ENCODE data around the gene CEACAM1.
"Not testable (repeated sequence)": the region's sequence is repeated elsewhere in the genome, so short reads cannot be mapped to it uniquely, and the experiment has no call there.

CEACAM1 gene

DNA sequence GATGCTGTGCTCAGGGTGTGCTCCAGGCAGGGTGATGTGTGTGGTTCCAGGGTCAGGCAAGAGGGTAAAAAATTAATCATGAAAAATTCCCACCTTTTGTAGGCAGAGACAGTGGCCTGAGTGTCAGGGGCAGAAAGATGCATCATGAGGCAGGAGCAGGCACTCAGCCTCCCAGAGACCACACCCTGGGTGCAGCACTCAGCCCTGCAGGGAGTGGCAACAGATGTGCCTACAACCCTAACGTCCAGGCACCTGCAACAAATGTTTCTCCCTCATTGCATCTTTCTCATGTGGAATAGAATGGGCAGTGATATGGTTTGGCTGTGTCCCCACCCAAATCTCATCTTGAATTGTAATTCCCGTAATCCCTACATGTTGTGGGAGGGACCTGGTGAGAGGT, 19.6 kb upstream of the CEACAM1 start:
- DNase-seq = no peak

DNA sequence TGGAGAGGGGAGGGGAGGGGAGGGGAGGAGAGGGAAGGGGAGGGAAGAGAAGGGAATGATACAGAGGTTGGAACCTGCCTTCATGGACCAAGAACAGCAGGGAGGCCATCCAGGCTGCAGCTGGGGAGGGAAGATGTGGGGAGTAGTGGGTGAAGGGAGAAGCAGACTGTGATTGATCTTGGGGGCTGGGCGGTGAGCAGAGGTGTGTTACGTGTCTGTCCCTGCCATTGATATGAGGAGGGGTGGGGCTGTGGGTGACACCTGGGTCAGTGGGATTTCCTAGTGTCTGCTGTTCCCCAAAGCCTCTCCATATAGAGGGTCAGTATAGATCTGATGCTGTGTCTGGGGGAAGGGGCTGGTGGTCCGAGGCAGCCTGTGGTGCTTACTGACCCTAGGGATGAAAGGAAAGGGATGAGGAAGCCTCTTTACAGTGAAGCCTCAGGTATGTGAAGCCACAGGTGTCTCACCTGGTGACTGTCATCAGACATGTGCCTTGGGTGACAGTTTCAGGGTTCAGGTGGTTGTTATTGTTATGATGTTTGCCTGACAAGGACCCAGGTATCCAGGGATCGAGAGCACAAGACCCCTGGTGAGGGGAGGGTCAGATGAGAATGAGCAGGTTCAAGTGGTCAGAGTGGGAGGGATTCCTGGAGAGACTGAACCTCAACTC, 18.7 kb upstream of the CEACAM1 start:
- no peak for DNase-seq

DNA sequence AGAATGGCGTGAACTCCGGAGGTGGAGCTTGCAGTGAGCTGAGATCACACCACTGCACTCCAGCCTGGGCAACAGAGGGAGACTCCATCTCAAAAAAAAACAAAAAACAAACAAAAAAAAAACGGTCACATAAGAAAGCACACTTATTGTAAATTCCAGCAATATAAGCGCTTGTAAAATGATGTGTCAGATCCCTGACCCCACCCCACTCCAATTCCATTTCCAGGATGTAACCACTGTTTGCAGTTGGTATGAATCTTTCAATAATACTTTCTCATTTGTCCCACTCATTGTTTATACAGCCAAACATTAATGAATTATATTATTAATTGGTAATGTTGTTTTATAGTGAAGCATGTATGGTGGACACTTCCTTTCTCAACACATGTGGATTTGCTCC, 15.9 kb upstream of the CEACAM1 start:
- no peak for DNase-seq

DNA sequence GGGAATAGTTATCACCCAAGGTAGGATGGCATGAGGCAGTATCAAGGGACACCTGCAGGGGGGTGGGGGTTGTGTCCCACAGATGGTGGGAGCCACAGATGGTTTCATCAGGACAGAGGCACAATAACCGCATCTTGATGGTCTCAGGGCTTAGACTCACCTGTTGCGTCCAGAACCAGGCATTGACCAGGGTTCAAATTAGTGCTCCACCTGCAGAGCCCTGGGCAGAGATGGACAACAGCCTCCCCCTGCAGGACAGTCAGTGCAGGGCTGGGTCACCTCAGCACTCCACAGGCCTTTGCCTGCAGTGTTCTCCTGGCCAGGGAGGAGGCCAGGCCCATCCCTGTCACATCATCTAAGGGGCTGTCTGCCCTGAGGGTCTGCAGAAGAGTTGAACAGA, 14.5 kb upstream of the CEACAM1 start:
- no peak for DNase-seq

DNA sequence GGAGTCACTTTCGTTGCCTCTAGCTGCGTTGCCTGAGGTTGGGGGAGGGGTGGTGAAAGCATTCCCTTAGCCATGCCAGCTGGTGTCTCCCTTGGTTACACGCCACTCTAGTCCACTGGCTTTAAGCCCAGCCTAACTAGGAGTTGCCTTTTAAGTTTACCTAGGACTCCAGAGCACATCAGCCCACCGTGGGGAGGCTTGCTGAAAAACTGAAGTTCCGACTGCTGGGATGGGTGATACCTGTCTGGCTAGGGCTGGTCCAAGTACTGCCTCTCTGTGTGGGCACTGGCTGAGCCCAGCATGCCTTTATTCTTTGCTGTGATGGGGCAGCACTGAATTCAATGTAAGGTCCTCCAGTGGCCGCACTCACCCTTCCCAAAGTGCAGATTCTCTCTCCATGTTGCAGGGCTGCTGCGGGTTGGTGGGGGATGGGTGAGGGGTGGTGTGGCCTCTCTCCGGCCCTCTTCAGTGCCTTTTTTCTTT, 11.8 kb upstream of the CEACAM1 start:
- DNase-seq = no peak

DNA sequence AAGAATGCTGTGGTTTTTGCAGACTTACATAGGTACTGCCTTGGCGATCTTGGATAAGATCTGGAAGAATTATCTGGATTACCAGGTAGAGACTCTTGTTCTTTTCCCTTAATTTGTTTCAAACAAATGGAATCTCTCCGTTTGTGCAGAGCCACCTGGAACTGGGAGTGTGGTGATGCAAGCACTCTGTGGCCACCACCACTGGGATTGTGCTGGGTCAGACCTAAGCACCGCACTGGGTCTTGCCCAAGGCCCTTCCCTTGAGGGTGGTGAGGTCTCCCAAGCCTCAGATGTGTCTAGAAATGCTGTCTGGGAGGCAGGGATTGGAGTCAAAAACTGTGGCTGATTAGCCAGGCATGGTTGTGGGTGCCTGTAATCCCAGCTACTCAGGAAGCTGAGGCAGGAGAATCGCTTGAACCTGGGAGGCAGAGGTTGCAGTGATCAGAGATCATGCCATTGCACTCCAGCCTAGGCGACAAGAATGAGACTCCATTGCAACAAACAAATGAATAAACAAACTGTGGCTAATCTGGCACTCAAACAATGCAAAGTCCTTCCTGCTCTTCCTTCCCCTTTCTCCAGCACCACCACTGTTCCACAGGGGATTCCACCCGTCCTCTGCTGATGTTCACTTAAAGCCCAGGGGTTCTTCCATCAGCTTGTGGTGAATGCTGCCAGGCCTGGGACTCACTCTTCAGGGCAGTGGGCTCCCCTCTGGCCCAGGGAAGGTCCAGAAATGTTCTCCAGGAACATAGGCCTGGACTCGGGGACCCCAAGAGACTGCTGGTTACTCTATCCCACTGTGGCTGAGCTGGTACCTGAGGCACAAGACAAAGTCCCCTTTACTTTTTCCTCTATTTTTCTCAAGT, 10.8 kb upstream of the CEACAM1 start:
- DNase-seq = no peak

DNA sequence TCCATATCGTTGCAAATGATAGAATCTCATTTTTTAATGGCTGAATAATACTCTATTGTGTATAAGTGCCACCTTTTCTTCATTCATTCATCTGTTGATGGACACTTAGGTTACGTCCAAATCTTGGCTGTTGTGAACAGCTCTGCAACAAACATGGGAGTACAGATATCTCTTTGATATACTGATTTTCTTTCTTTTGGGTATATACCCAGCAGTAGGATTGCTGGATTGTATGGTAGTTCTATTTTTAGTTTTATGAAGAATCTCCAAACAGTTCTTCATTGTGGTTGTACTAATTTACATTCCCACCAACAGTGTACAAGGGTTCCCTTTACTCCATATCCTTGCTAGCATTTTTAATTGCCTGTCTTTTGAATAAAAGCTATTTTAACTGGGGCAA, 7.0 kb upstream of the CEACAM1 start:
- DNase-seq = not testable (repeated sequence)

DNA sequence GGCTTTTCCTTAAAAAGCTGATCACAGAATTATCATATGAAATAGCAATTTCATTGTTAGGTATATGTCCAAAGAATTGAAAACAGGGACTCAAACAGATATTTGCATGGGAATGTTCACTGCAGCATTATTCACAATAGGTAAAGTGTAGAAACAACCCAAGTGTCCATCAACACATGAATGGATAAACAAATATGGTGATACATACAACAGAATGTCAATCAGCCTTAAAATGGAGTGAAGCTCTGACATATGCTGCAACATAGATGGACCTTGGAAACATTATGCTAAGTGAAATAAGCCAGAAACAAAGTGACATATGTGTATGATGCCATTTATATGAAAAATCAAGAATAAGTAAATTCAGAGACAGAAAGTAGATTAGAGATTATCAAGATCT, 6.1 kb upstream of the CEACAM1 start:
- DNase-seq = no peak

DNA sequence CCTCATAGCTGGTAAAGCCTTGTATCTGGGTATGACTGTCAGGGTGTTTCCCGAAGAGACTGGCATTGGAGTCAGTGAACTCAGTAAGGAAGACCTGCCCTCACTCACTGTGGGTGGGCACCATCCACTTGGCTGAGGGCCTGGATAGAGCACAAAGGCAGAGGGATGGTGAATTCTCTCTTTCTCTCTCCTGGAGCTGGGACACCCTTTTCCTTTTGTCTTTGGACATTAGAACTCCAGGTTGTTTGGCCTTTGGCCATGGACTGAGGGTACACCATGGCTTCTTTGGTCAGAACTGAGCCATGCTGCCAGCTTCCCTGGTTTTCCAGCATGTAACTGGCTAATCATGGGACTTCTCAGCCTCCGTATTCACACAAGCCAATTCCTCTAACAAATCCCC, 4.6 kb upstream of the CEACAM1 start:
- DNase-seq = no peak

DNA sequence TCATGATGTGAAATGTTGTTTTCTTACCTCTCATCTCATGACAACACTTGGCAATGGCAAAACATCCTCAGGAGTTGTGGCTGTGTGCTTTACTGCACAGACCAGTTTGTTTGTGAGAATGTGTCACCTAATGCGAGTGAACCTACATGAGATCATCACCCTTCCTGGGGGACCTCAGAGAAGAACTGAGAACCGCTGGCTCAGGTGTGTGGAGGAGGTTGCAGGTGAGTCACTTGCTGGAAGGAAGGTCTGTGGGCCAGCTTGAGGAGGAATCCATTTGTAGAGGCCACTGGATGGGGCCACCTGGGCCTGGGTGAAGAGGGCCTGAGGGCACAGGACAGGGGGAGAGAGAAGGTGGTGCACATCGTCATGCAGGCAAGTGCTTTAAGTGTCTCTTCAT, 3.0 kb upstream of the CEACAM1 start:
- DNase-seq = no peak

DNA sequence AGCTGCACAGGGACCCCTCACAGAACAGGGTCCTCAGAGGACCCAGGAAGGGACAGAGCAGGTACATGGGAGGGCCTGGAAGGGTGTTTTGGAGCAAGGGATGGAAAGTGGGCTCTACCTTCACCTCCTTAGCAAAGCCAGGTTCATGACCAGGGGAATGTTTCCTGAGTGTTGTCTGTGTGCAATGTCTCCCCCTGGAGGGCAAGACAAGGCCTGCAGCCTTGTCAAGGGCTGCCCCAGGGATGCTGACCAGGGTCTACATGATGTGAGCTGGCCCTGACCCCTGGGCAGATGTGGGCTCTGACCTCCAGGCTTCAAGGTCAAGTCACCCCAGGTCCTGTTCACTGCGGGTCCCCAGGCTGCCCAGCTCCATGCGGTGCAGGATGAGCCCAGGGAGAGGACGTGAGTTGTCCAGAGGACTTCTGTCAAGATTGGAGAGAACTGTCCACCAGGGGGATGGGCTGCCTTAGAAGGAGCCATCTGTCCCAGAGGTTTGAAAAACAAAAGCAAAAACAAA, 1.0 kb upstream of the CEACAM1 start:
- no peak for DNase-seq

DNA sequence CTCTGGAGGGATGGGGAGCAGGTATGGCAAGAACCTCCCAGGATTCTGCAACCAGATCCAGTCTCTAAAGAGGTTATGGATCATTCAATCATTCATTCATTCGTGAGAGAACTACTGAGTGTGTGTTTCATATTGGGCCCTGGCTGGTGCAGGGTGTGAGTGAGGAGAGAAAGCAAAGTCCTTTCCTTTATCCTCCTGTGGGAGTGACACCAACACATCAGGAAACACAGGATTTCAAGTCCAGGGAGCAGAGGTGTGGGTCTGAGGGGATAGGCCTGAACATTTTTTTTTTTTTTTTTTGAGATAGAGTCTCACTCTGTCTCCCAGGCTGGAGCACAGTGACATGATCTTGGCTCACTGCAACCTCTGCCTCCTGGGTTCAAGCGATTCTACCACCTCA, 3.3 kb downstream of the CEACAM1 start:
- DNase-seq = no peak

DNA sequence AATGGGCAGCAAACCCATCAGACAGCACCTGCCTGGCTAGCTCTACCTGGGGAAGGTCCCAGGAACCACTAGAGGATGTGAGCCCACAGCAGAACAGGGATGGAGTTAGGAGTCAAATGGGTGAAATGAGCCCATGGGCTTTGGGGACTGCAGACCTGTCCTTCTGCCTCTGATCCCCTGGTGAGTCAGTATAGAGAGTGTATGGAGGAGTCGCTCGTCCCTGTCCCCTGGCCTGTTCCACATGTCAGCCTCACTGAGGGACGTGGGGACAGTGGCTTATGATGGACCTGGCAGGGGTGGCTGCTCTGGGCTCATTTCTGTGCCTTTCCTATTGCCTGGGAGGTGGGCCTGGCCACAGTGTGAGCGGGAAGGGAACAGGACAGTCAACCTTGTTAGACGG, 4.0 kb downstream of the CEACAM1 start:
- no peak for DNase-seq

DNA sequence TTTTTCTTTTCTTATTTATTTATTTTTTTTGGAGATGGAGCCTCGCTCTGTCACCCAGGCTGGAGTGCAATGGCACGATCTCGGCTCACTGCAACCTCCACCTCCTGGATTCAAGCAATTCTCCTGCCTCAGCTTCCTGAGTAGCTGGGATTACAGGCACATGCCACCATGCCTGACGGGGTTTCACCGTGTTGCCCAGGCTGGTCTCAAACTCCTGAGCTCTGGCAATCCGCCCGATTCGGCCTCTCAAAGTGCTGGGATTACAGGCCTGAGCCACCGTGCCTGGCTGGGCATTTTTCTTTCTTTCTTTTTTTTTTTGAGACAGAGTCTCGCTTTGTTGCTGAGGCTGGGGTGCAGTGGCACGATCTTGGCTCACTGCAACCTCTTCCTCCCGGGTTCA, 6.0 kb downstream of the CEACAM1 start:
- DNase-seq = not testable (repeated sequence)

DNA sequence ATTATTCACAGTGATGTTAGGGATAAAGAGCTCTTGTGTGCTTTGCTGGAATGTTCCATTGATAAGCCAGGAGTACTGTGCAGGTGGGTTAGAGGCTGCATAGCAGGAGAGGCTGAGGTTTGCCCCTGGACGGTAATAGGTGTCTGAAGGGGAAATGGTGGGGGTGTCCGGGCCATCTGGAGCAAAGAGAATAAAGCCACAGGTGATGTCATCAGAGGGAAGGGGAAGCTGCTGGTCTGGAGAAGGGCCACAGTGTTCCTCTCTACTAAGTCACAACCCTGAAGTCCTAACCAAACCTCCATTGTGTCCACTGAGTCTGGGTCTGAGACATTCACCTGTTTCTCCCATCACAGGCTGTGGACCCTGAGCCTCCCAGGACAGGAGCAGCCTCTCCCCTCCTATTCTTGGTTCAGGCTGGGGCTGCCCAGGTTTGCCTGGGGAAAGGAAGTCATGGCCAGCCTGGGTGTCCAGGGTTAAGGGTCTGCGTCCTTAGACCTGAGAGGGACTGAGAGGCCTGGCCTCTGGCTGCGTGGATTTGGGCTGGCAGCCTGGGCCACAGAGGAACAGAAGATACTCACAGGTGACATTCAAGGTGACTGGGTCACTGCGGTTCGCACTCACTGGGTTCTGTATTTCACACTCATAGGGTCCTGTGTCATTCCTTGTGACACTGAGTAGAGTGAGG, 6.8 kb downstream of the CEACAM1 start:
- no peak for DNase-seq

DNA sequence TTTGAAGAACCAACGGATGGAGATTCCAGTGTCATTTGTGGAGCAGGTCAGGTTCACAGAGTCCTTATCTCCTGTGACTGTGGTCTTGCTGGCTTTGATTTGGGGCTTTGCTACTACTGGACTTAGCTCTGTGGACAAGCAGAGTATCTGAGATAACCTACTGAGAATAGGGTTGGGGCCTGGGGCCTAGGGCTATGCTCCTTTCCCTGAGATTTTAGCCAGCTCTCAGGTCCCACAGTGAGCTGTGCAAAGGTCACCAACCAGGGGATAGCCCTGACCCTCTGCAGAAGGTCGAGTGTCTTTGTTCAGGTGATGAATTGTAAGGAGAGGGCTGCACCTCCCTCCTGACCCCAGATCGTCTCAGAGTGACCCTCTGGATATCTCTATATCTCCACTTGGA, 9.2 kb downstream of the CEACAM1 start:
- DNase-seq = no peak

DNA sequence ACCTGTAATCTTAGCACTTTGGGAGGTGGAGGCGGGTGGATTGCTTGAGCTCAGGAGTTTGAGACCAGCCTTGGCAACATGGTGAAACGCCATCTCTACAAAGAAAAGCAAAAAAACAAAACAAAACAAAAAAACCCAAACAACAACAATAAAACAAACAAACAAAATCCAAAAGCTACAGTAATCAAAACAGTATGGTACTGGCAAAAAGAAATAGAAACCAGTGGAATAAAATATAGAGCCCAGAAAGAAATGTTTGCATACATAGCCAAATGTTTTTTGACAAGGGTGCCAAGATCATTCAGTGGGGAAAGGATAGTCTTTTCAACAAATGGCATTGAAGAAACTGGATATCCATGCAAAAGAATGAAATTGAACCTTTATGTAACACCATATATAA, 11.5 kb downstream of the CEACAM1 start:
- no peak for DNase-seq

DNA sequence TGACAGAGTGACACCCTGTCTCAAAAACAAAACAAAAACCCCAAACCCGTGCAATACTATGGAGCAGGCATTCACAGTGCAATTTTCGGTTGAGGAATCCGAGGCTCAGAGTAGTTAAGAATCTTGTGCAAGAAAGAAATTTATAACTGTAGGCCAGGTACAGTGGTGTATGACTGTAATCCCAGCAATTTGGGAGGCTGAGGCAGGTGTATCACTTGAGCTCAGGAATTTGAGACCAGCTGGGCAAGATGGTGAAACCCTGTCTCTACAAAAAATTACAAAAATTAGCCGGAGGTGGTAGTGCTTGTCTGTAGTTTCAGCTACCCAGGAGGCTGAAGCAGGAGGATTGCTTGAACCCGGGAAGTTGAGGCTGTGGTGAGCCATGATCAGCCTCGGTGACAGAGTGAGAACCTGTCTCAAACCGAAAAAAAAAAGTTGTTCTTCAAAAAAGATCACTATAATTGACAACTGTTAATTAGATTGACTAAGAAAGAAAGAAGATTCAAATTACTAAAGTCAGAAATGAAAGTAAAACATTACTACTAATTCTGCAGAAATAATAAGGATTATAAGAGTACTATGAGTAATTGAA, 12.9 kb downstream of the CEACAM1 start:
- DNase-seq = no peak

DNA sequence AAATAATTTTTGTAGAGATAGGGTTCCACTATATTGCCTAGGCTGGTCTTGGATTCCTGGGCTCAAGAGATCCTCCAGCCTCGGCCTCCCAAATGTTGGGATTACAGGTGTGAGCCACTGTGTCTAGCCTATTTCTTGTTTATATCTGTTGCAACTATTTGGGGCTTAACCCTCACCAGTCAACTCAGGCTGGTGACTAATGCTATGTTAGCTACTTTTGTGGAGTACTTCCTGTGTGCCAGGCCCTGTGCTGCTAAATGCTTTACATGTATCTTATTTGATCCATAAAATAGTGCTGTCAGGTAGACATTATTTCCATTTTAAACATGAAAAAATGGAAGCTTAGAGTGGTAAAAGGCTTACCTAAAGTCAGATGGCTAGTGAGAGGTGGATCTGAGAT, 13.8 kb downstream of the CEACAM1 start:
- no peak for DNase-seq

DNA sequence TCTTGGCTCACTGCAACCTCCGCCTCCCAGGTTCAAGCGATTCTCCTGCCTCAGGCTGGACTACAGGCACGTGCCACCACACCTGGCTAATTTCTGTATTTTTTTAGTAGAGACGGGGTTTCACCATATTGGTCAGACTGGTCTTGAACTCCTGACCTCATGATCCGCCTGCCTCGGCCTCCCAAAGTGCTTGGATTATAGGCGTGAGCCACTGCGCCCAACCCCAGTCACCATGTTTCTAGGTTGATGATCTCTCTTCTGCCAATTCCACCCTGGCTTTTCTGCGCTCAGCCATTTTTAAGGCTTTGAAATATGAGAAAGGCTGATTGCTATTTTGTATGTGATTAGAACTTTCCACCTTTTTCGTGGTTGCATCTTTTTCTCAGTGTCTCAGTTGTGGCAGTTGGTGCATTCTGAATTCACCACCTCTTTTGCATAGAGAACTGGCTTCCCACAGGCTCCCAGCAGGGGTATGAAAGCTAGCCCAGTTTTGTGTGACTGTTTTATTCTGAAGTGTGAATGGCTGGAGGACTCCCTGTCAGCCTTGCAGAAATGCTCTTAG, 15.5 kb downstream of the CEACAM1 start:
- no peak for DNase-seq

DNA sequence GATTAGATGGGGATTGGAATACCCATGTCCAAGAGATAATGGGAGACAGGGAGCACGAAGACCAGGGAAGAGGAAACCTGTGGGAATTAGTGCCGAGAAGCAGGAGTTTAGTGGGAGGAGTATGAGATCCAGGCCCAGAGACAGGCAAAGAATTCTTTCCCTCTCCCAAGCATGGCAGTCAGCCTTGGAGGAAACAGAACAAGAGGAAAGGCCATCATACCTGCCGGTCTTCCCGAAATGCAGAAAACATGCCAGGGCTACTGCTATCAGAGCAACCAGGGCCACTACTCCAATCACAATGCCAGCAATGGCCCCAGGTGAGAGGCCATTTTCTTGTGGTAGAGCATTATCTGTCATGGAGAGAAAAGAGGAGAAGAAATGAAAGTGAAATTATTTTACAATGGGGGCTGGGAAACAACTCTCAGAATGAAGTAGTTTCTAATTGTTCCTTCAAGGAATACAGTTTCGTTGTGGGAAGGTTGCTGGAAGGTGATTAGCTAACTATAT, 16.1 kb downstream of the CEACAM1 start:
- no peak for DNase-seq

DNA sequence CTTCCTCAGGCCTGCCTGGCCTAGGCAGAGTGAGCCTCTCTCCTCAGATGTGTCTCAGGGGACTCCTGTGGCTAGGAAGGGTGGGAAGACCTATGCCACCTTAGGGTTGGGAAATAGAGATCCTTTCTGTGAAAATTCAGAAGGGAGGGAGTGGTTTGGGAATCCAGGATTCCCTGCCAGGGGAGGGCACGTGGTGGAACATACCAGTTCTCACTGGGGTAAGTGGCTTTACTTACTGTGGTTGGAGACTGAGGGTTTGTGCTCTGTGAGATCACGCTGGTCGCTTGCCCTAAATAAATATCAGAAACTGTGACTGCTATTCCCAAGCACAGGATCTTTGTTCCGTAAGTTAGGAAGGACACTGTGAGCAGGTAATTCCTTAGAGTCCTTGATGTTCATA, 16.9 kb downstream of the CEACAM1 start:
- no peak for DNase-seq

Measured in NCI-H510A (cell line).